GM23338 (cell line): ENCODE results near the gene KIAA1614. TPM values are rescaled to one million over a fixed set of nuclear protein-coding genes. Genes with fewer than 3 reads are reported as not detected.

Experiments
- ATAC-seq: fragments of 200-7000 bp; cut with Tn5 transposase; 3 replicates; pipeline ENCODE4 v1.9.1; 2020
- DNase-seq: peaks from one replicate; pipeline ENCODE4 v3.0.0-alpha.2; 2015; ENCODE audit warnings: low spot score
- H2AFZ ChIP-seq: fragments of 200-600 bp; sonication (generic); 2 replicates; pipeline ENCODE4 v1.8.0; 2016; ENCODE audit warnings: antibody characterized with exemption, mild to moderate bottlenecking, moderate library complexity
- H3F3A ChIP-seq: fragments of 200-600 bp; sonication (generic); replicated peaks from 2 replicates; pipeline ENCODE4 v1.8.0; 2017; ENCODE audit warnings: antibody characterized with exemption, mixed run types, low read depth
- H3K27ac ChIP-seq: fragments of 200-600 bp; sonication (generic); 2 replicates; pipeline ENCODE4 v1.6.1; 2016; ENCODE audit warnings: low read depth
- H3K27me3 ChIP-seq: fragments of 200-600 bp; sonication (generic); 2 replicates; pipeline ENCODE4 v1.8.0; 2016; ENCODE audit warnings: mild to moderate bottlenecking, mixed run types, moderate library complexity; ENCODE audit not compliant: insufficient read depth
- H3K36me3 ChIP-seq: fragments of 200-600 bp; sonication (generic); 2 replicates; pipeline ENCODE4 v1.8.0; 2016; ENCODE audit warnings: mild to moderate bottlenecking; ENCODE audit not compliant: insufficient read depth
- H3K4me1 ChIP-seq: fragments of 200-600 bp; sonication (generic); 2 replicates; pipeline ENCODE4 v1.8.0; 2016; ENCODE audit warnings: mild to moderate bottlenecking, moderate library complexity; ENCODE audit not compliant: insufficient read depth
- H3K4me2 ChIP-seq: fragments of 200-600 bp; sonication (generic); 2 replicates; pipeline ENCODE4 v1.7.1; 2017; ENCODE audit warnings: mixed run types
- H3K4me3 ChIP-seq: fragments of 200-600 bp; sonication (generic); 2 replicates; pipeline ENCODE4 v1.6.1; 2016; ENCODE audit warnings: mixed run types
- H3K79me2 ChIP-seq: fragments of 200-600 bp; sonication (generic); replicated peaks from 2 replicates; pipeline ENCODE4 v1.8.0; 2017; ENCODE audit warnings: mild to moderate bottlenecking; ENCODE audit not compliant: insufficient read depth
- H3K9me2 ChIP-seq: fragments of 200-600 bp; sonication (generic); 2 replicates; pipeline ENCODE4 v1.8.0; 2017; ENCODE audit not compliant: insufficient read depth
- H4K20me1 ChIP-seq: fragments of 200-600 bp; sonication (generic); replicated peaks from 2 replicates; pipeline ENCODE4 v1.8.0; 2017; ENCODE audit warnings: mild to moderate bottlenecking; ENCODE audit not compliant: insufficient read depth
- H3K27ac Mint-ChIP-seq: 2 replicates; pipeline ENCODE4 v1.8.0; 2020; ENCODE audit warnings: inconsistent platforms, mild to moderate bottlenecking, moderate library complexity, mixed read lengths
- H3K27me3 Mint-ChIP-seq: 3 replicates; pipeline ENCODE4 v1.8.0; 2022; ENCODE audit warnings: low read depth, mild to moderate bottlenecking, moderate library complexity, mixed read lengths, inconsistent platforms; ENCODE audit not compliant: insufficient read depth, poor library complexity
- H3K36me3 Mint-ChIP-seq: 3 replicates; pipeline ENCODE4 v1.8.0; 2021; ENCODE audit warnings: low read depth, mild to moderate bottlenecking, inconsistent platforms, moderate library complexity, mixed read lengths
- H3K4me1 Mint-ChIP-seq: 3 replicates; pipeline ENCODE4 v1.8.0; 2020; ENCODE audit warnings: mild to moderate bottlenecking, inconsistent platforms, mixed read lengths
- H3K4me3 Mint-ChIP-seq: 3 replicates; pipeline ENCODE4 v1.8.0; 2021; ENCODE audit warnings: moderate library complexity, mild to moderate bottlenecking, inconsistent platforms, mixed read lengths
- H3K9me3 Mint-ChIP-seq: 3 replicates; pipeline ENCODE4 v1.8.0; 2020; ENCODE audit warnings: moderate library complexity, mild to moderate bottlenecking, inconsistent platforms, mixed read lengths
- CREB1 ChIP-seq: fragments of 250-450 bp; sonication (Bioruptor Pico); IDR thresholded peaks from 2 replicates; pipeline ENCODE4 v1.5.0; 2020; ENCODE audit warnings: low read depth, mild to moderate bottlenecking, moderate library complexity
- EZH2 ChIP-seq: fragments of 200-600 bp; sonication (generic); IDR thresholded peaks from one replicate; pipeline ENCODE4 v1.8.0; 2017; ENCODE audit warnings: antibody characterized with exemption, mild to moderate bottlenecking, low read depth; ENCODE audit not compliant: unreplicated experiment
- EZH2phosphoT487 ChIP-seq: fragments of 200-600 bp; sonication (generic); IDR thresholded peaks from one replicate; pipeline ENCODE4 v1.8.1; 2018; ENCODE audit warnings: antibody characterized with exemption; ENCODE audit not compliant: unreplicated experiment
- JUNB ChIP-seq: IDR thresholded peaks from one replicate; pipeline ENCODE4 v1.6.1; 2016; ENCODE audit warnings: antibody characterized with exemption; ENCODE audit not compliant: unreplicated experiment
- NANOG ChIP-seq: IDR thresholded peaks from 2 replicates; pipeline ENCODE4 v1.6.1; 2016; ENCODE audit warnings: antibody characterized with exemption, borderline replicate concordance
- POLR2AphosphoS5 ChIP-seq: IDR thresholded peaks from 2 replicates; pipeline ENCODE4 v1.6.1; 2016; ENCODE audit warnings: antibody characterized with exemption, low read depth
- STAT1 ChIP-seq: IDR thresholded peaks from one replicate; pipeline ENCODE4 v1.6.1; 2016; ENCODE audit warnings: antibody characterized with exemption; ENCODE audit not compliant: unreplicated experiment
- ZNF114 ChIP-seq: fragments of 250-450 bp; sonication (Bioruptor Pico); IDR thresholded peaks from 2 replicates; pipeline ENCODE4 v1.5.0; 2020; ENCODE audit warnings: mild to moderate bottlenecking, moderate library complexity
- ZNF331 ChIP-seq: fragments of 250-450 bp; sonication (Bioruptor Pico); IDR thresholded peaks from 2 replicates; pipeline ENCODE4 v1.5.0; 2020; ENCODE audit warnings: low read depth, mild to moderate bottlenecking, moderate library complexity
- polyA plus RNA-seq: library from polyadenylated mRNA; unstranded; fragments of >200 nt; fragmentation: Nextera tagmentation; extraction: Ambion mirVana; gene quantifications from 2 replicates; pipeline ENCODE4 v1.2.1, GENCODE V29; 2016
- total RNA-seq: library from RNA; depleted of rRNA; stranded (reverse); fragments of >200 nt; shearing (Covaris generic); gene quantifications from 2 replicates; pipeline ENCODE4 v1.2.3, GENCODE V29; 2014
- TF ChIP-seq, protein P1 (sequence below): IDR thresholded peaks from 2 replicates; pipeline ENCODE4 v1.6.1; 2016; ENCODE audit warnings: antibody characterized with exemption
- TF ChIP-seq, protein P2 (sequence below): fragments of 250-450 bp; sonication (Bioruptor Pico); IDR thresholded peaks from 2 replicates; pipeline ENCODE4 v1.5.0; 2020; ENCODE audit warnings: mild to moderate bottlenecking, moderate library complexity
- TF ChIP-seq, protein P3 (sequence below): IDR thresholded peaks from one replicate; pipeline ENCODE4 v1.6.1; 2018; ENCODE audit warnings: antibody characterized with exemption; ENCODE audit not compliant: unreplicated experiment
- TF ChIP-seq, protein P4 (sequence below), 2 experiments: fragments of 200-600 bp in 1 of 2; sonication (generic) in 1 of 2; conservative IDR thresholded peaks; 2 replicates each; pipeline versions ENCODE4 v1.5.1 to v1.6.1; 2016 to 2017; ENCODE audit warnings: antibody characterized with exemption in 2 of 2, low read depth in 2 of 2, mild to moderate bottlenecking in 2 of 2, moderate library complexity in 1 of 2

Gene KIAA1614
- total and polyA plus RNA-seq, 2 experiments from 2014 or later, result 1.1 to 1.8 TPM

DNA sequence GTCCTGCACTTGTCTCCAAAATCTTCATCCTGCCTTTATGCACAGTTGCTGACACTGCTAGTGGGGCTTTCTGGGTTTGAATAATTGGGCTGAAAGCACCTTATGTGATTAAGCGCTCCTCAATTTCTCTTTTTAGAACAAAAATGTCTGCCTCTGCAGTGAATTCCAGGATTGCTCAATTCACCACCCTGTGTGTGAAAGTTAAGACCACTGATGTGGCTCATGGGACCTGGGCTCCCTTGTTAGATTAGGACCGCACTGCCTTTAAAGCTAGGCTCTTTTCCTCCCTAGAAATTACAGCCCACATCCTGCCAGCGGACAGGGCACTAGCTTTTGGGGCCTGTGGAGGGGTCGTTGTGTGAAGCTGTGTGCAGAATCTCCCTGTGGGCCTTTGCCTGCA is 18.8 kb downstream of the KIAA1614 start:
- Mint-ChIP-seq H3K27ac (no peak overlapping the region), H3K4me1 (peaks cover 33% of the 10 kb centered on the region), H3K4me3 (no peak overlapping the region), H3K36me3 (no peaks in the 10 kb centered on the region), H3K9me3 (no peaks in the 10 kb centered on the region), H3K27me3 (peaks cover 12% of the 10 kb centered on the region)
- Histone ChIP-seq H2AFZ (no peak overlapping the region), H3K27me3 (no peaks in the 10 kb centered on the region), H3K36me3 (no peaks in the 10 kb centered on the region), H3K27ac (no peak overlapping the region), H4K20me1 (no peaks in the 10 kb centered on the region), H3K4me1 (no peaks in the 10 kb centered on the region), H3K9me2 (no peaks in the 10 kb centered on the region), H3K79me2 (no peaks in the 10 kb centered on the region), H3K4me2 (no peak overlapping the region), H3K4me3 (no peak overlapping the region), H3F3A (no peaks in the 10 kb centered on the region)
- ATAC-seq (no peak), DNase-seq (no peak)
- TF ChIP-seq, protein P1, sequence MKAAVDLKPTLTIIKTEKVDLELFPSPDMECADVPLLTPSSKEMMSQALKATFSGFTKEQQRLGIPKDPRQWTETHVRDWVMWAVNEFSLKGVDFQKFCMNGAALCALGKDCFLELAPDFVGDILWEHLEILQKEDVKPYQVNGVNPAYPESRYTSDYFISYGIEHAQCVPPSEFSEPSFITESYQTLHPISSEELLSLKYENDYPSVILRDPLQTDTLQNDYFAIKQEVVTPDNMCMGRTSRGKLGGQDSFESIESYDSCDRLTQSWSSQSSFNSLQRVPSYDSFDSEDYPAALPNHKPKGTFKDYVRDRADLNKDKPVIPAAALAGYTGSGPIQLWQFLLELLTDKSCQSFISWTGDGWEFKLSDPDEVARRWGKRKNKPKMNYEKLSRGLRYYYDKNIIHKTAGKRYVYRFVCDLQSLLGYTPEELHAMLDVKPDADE, result no peak
- TF ChIP-seq EZH2phosphoT487 (no peak), ZNF114 (CRISPR knock-in tag) (no peak), ZNF331 (no peak), CREB1 (no peak), EZH2 (no peak), STAT1 (no peak), NANOG (no peak), JUNB (no peak), POLR2AphosphoS5 (no peak)
- TF ChIP-seq, protein P2, sequence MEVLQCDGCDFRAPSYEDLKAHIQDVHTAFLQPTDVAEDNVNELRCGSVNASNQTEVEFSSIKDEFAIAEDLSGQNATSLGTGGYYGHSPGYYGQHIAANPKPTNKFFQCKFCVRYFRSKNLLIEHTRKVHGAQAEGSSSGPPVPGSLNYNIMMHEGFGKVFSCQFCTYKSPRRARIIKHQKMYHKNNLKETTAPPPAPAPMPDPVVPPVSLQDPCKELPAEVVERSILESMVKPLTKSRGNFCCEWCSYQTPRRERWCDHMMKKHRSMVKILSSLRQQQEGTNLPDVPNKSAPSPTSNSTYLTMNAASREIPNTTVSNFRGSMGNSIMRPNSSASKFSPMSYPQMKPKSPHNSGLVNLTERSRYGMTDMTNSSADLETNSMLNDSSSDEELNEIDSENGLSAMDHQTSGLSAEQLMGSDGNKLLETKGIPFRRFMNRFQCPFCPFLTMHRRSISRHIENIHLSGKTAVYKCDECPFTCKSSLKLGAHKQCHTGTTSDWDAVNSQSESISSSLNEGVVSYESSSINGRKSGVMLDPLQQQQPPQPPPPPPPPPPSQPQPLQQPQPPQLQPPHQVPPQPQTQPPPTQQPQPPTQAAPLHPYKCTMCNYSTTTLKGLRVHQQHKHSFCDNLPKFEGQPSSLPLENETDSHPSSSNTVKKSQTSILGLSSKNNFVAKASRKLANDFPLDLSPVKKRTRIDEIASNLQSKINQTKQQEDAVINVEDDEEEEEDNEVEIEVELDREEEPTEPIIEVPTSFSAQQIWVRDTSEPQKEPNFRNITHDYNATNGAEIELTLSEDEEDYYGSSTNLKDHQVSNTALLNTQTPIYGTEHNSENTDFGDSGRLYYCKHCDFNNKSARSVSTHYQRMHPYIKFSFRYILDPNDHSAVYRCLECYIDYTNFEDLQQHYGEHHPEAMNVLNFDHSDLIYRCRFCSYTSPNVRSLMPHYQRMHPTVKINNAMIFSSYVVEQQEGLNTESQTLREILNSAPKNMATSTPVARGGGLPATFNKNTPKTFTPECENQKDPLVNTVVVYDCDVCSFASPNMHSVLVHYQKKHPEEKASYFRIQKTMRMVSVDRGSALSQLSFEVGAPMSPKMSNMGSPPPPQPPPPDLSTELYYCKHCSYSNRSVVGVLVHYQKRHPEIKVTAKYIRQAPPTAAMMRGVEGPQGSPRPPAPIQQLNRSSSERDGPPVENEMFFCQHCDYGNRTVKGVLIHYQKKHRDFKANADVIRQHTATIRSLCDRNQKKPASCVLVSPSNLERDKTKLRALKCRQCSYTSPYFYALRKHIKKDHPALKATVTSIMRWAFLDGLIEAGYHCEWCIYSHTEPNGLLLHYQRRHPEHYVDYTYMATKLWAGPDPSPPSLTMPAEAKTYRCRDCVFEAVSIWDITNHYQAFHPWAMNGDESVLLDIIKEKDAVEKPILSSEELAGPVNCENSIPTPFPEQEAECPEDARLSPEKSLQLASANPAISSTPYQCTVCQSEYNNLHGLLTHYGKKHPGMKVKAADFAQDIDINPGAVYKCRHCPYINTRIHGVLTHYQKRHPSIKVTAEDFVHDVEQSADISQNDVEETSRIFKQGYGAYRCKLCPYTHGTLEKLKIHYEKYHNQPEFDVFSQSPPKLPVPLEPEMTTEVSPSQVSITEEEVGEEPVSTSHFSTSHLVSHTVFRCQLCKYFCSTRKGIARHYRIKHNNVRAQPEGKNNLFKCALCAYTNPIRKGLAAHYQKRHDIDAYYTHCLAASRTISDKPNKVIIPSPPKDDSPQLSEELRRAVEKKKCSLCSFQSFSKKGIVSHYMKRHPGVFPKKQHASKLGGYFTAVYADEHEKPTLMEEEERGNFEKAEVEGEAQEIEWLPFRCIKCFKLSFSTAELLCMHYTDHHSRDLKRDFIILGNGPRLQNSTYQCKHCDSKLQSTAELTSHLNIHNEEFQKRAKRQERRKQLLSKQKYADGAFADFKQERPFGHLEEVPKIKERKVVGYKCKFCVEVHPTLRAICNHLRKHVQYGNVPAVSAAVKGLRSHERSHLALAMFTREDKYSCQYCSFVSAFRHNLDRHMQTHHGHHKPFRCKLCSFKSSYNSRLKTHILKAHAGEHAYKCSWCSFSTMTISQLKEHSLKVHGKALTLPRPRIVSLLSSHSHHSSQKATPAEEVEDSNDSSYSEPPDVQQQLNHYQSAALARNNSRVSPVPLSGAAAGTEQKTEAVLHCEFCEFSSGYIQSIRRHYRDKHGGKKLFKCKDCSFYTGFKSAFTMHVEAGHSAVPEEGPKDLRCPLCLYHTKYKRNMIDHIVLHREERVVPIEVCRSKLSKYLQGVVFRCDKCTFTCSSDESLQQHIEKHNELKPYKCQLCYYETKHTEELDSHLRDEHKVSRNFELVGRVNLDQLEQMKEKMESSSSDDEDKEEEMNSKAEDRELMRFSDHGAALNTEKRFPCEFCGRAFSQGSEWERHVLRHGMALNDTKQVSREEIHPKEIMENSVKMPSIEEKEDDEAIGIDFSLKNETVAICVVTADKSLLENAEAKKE (CRISPR knock-in tag), result no peak
- TF ChIP-seq, protein P3, sequence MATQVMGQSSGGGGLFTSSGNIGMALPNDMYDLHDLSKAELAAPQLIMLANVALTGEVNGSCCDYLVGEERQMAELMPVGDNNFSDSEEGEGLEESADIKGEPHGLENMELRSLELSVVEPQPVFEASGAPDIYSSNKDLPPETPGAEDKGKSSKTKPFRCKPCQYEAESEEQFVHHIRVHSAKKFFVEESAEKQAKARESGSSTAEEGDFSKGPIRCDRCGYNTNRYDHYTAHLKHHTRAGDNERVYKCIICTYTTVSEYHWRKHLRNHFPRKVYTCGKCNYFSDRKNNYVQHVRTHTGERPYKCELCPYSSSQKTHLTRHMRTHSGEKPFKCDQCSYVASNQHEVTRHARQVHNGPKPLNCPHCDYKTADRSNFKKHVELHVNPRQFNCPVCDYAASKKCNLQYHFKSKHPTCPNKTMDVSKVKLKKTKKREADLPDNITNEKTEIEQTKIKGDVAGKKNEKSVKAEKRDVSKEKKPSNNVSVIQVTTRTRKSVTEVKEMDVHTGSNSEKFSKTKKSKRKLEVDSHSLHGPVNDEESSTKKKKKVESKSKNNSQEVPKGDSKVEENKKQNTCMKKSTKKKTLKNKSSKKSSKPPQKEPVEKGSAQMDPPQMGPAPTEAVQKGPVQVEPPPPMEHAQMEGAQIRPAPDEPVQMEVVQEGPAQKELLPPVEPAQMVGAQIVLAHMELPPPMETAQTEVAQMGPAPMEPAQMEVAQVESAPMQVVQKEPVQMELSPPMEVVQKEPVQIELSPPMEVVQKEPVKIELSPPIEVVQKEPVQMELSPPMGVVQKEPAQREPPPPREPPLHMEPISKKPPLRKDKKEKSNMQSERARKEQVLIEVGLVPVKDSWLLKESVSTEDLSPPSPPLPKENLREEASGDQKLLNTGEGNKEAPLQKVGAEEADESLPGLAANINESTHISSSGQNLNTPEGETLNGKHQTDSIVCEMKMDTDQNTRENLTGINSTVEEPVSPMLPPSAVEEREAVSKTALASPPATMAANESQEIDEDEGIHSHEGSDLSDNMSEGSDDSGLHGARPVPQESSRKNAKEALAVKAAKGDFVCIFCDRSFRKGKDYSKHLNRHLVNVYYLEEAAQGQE, result no peak
- TF ChIP-seq, protein P4, sequence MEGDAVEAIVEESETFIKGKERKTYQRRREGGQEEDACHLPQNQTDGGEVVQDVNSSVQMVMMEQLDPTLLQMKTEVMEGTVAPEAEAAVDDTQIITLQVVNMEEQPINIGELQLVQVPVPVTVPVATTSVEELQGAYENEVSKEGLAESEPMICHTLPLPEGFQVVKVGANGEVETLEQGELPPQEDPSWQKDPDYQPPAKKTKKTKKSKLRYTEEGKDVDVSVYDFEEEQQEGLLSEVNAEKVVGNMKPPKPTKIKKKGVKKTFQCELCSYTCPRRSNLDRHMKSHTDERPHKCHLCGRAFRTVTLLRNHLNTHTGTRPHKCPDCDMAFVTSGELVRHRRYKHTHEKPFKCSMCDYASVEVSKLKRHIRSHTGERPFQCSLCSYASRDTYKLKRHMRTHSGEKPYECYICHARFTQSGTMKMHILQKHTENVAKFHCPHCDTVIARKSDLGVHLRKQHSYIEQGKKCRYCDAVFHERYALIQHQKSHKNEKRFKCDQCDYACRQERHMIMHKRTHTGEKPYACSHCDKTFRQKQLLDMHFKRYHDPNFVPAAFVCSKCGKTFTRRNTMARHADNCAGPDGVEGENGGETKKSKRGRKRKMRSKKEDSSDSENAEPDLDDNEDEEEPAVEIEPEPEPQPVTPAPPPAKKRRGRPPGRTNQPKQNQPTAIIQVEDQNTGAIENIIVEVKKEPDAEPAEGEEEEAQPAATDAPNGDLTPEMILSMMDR (conservative IDR thresholded peaks at IDR 0.05; ENCODE audit: low read depth in 2 of 2), result no peak
